SIG-M5 (cell line): ENCODE results near the gene AK6.
"Not testable (repeated sequence)": the region's sequence is repeated elsewhere in the genome, so short reads cannot be mapped to it uniquely, and the experiment has no call there.

Experiments used
- DNase-seq: peaks from one replicate; lab custom pipeline; 2025; lab: John Stamatoyannopoulos, UW

Gene AK6

GRCh38 chr5:69335341-69335935 lies 33.9 kb downstream of the AK6 start:
- peak; percentile 9 for DNase-seq

DNA sequence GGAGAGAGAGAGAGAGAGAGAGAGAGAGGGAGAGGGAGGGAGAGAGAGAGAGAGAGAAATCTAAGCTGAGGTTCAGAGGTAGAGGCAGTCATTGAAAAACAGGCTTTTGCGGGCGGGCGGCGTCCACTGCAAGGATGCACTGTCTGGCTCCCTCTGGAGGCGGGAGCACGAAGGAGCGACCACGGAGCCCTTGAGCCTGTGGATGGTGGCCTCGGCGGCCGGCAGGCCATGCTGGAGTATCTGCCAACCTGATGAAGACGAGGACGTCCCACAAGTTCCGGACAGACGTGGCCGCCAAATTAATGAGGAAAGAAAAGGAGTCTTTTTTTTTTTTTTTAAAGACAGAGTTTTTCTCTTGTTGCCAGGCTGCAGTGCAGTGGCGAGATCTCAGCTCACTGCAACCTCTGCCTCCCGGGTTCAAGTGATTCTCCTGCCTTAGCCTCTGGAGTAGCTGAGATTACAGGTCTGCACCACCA lies 34.5 kb downstream of the AK6 start:
- DNase-seq = no peak

DNA sequence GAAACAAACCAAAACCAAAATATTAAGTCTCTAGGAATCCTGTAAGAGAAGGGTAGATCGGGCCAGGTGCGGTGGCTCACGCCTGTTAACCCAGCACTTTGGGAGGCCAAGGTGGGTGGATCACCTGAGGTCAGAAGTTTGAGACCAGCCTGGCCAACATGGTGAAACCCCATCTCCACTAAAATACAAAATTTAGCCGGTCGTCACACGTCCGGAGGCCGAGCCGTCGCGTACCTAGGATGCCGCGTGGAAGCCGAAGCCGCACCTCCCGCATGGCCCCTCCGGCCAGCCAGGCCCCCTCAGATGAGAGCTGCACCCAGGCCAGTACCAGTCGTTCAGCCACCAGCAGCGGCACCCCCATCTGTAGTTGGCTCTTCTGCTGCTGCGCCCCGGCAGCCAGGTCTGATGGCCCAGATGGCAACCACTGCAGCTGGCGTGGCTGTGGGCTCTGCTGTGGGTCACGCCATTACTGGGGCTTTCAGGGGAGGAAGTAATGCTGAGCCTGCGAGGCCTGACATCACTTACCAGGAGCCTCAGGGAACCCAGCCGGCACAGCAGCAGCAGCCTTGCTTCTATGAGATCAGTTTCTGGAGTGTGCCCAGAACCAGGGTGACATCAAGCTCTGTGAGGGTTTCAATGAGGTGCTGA lies 35.5 kb downstream of the AK6 start:
- not testable (repeated sequence) for DNase-seq

DNA sequence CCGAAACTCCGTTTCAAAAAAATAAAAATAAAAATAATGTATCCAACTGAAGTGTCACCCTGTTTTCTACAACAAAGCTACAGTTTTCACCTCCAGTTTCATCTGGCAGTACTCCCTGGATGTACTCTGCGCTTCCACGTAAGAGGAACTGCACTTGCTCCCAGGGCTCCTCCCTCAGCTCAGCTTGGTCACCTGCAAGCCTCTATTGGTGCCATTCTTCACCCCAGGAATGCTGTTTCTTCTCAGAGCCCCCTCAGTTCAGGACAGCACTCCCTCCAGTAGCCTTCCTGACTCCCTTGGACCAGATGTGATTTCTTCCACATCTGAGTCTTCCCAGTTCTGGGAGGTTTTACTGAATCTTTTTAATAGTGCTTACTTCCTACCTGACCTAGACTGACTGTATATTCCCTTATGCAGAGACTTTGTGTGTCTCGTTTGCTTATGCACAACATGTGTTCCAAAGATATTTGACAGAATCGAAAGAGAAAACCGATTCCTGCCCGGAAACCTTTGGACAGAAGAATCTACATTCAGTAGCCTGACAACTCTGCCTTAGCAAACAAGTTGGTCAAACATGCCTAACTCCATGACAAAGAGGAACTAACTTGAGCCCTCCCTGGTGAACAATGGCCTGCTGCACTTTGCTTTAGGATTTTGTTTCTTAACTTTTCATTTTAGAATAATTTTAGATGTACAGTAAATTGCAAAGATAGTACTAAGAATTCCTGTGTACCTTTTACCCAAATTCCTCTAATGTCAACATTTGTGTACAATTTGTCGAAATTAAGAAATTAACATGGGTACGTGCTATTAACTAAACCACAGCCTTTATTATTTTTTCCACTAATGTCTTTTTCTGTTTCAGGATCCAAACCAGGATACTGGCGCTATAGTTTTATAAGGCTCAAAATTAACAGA lies 37.5 kb downstream of the AK6 start:
- no peak for DNase-seq

GRCh38 chr5:69329905-69330489 lies 39.3 kb downstream of the AK6 start:
- DNase-seq = no peak

DNA sequence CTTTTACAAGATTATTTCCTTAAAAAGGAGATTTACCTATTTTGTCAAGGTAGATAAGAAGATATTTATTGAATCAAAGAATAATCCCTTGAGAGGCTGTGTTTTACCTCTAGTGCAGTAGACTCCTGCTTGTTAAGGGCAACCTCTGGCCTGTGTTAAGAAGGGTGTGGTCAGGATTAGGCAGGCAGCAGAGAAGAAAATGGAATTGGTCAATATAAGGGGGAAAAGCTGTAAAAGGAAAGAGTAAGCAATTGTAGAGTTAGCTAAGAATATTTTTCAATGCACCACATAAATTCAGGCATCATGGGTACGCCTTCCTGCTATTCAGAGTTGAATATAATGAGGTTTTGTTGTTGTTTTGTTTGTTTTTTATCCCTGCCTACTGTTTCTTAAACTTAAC lies 43.0 kb downstream of the AK6 start:
- no peak for DNase-seq

DNA sequence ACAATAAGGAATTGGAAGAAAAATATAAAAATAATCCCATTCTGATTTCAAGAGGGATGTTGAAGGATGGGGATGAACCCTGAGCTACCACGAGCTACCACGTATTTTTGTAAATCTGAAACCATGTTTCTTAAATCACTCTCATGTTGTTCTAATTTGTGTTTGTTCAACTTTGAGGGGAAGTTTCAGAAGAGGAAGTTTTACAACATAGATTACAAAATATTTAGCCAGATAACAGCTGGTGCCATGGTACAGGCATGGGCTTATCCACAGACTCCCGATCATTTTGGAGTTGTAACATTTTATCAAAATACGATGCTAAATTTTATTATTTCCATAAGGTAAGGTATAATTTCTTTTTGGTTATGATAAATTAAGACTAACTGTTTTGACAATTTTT lies 51.9 kb downstream of the AK6 start:
- DNase-seq = no peak

GRCh38 chr5:69315972-69316371 lies 53.3 kb downstream of the AK6 start:
- DNase-seq = no peak

DNA sequence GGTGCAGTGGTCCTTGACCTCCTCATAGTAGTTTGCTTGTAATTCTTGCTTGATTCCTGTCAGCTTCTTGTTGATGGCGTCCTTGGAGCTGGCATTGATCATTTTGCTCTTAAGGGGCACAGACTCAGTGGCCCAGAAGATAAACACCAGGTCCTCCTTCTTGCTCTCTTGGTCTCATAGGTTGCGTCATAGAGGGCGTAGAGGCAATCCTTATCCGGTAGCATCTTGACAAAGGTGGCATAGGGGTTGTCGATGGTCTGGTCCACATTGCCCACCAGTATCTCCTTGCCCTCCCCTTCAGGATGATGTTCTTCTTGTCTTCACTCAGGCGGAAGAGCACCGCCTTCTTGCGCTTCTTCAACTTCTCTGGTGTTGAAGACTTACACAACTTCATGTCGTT lies 55.9 kb downstream of the AK6 start:
- DNase-seq = no peak

DNA sequence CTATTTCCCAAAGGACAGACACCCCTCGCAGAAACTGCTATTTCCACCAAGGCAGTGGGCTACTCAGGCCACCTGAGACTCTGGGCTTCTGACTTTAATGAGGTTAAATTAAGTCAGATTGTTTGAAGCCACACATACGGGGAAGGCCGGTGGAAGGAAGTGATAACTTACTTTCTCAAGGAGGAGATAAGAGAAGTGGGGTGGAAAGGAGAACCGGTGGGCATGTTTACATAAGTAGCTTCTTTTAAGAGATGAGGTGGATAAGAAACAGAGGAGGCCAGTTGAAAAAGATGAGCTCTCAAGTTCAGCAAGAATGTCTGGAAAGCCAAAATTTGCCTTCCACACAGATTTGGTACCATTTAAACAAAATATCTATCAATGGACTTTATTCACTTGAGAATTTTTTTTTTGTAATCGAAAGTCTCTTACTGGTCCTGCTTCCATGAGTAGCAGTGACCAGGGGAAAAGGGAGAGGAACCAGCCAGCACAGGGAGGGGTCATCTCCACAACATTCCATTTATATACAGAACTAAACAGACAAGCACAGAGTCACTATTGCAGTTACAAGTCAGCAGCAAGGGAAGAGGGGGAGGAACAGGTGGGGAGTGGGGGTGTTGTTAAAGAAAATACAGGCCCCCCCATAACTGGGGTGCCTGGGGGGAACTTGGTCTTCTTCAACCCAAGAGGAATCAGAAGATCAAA lies 56.7 kb downstream of the AK6 start:
- no peak for DNase-seq

DNA sequence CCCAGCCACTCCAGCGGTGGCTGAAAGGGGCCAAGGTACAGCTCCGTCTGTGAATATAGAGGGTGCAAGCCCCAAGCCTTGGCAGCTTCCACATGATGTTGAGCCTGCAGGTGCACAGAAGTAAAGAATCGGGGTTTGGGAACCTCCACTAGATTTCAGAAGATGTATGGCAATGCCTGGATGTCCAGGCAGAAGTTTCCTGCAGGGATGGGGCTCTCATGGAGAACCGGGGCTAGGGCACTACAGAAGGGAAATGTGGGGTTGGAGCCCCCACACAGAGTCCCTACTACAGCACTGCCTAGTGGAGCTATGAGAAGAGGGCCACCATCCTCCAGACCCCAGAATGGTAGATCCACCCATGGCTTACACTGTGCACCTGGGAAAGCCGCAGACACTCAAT lies 59.9 kb downstream of the AK6 start:
- DNase-seq = no peak

GRCh38 chr5:69308046-69308553 lies 61.2 kb downstream of the AK6 start:
- no peak for DNase-seq

GRCh38 chr5:69305512-69305911 lies 63.8 kb downstream of the AK6 start:
- DNase-seq = no peak
